Psoas muscle (tissue), 8 donors: ENCODE results near the gene LNPEP. TPM values are rescaled to one million over a fixed set of nuclear protein-coding genes. Genes with fewer than 3 reads are reported as not detected.
A peak's percentile ranks its signal among the peaks of the same experiment; 100 is the strongest.

Experiments used
- ATAC-seq, 4 donors: fragments of 200-7000 bp; cut with Tn5 transposase; one replicate each; pipeline ENCODE4 v1.9.1; 2020; ENCODE audit warnings: moderate library complexity in 3 of 4, mild to moderate bottlenecking in 2 of 4
- DNase-seq, 2 donors: peaks; one replicate each; pipeline ENCODE4 v3.0.0-alpha.2; 2020
- H3K27ac ChIP-seq: fragments of 200-600 bp; one replicate; pipeline ENCODE4 v1.8.0; 2022
- H3K27me3 ChIP-seq, 3 donors: fragments of 200-600 bp in 1 of 3; one replicate each; pipeline versions ENCODE4 v1.6.1 to v1.8.0; 2013 to 2022; ENCODE audit warnings: low read length in 2 of 3, mild to moderate bottlenecking in 2 of 3, moderate library complexity in 1 of 3; ENCODE audit not compliant: insufficient read depth in 3 of 3
- H3K36me3 ChIP-seq, 2 donors: fragments of 200-600 bp in 1 of 2; one replicate each; pipeline versions ENCODE4 v1.6.1 to v1.8.0; 2013 to 2022; ENCODE audit warnings: low read depth in 1 of 2, mild to moderate bottlenecking in 1 of 2, moderate library complexity in 1 of 2; ENCODE audit not compliant: insufficient read depth in 1 of 2
- H3K4me1 ChIP-seq: fragments of 200-600 bp; one replicate; pipeline ENCODE4 v1.8.0; 2022
- H3K4me3 ChIP-seq: fragments of 200-600 bp; one replicate; pipeline ENCODE4 v1.8.0; 2022; ENCODE audit warnings: mild to moderate bottlenecking
- H3K9me3 ChIP-seq: fragments of 200-600 bp; one replicate; pipeline ENCODE4 v1.8.0; 2022
- CTCF ChIP-seq: fragments of 200-600 bp; IDR thresholded peaks from one replicate; pipeline ENCODE4 v1.8.0; 2022; ENCODE audit warnings: antibody characterized with exemption
- WGBS, 3 donors: extraction: QIAGEN DNeasy Blood & Tissue Kit; methylation state at CpG; one replicate each; pipeline versions ENCODE4 v1.1.6 to v1.1.7; 2013; 5-methylcytosine and 5-hydroxymethylcytosine counted together
- intact Hi-C, 2 donors: fragments of 100-400 bp; cut with DNase I; formaldehyde crosslinking; loops; one replicate each; pipeline versions ENCODE4 v1.11.0 to v1.14.2; 2022
- polyA plus RNA-seq, 3 donors: library from polyadenylated mRNA; stranded (reverse); fragments of 200-250 nt; gene quantifications; one replicate each; pipeline ENCODE4 v1.2.3, GENCODE V29; 2013
- total RNA-seq, 4 donors: library from RNA; stranded (reverse); fragmentation: NEBNext Ultra II Directional in 2 of 4; extraction: Animal tissue kit (Norgen Biotek cat#: 25700) in 2 of 4; gene quantifications; one replicate each; pipeline versions ENCODE4 v1.2.1 to v1.2.4, GENCODE V29; 2021 to 2023
- donor health status: healthy with polysubstance abuse.
- donor health status: DM: no; HTN: no; CAD: no; lungs with moderate emphysema.
- donor health status: Bipolar disorder and iron deficiency.
- donor health status: healthy.
- donor health status: DM: yes; HTN: yes; CAD: no.
- donor health status: DM: no; HTN: no; CAD: no.
- donor health status: DM: no; HTN: no; CAD: no.
- donor health status: DM: yes; HTN: yes; CAD: no.

LNPEP gene
- total and polyA plus RNA-seq, 7 donors = 4.1 to 62.8 (median 30.4) TPM

GRCh38 chr5:96911139-96911538 lies 24.7 kb upstream of the LNPEP start:
- Histone ChIP-seq H3K27me3 (no peaks in the 10 kb centered on the region), H3K4me3 (no peak overlapping the region), H3K27ac (peak overlapping the region; percentile 82), H3K9me3 (no peaks in the 10 kb centered on the region), H3K4me1 (peaks cover 19% of the 10 kb centered on the region), H3K36me3 (no peaks in the 10 kb centered on the region)
- ATAC-seq (no peak), DNase-seq (no peak)
- intact Hi-C loops = no loop called here
- no peak for TF ChIP-seq CTCF
- 97 to 98% (median 97%) methylated on average over 2 of the region's 2 CpGs for WGBS, 3 donors

- Histone ChIP-seq H3K9me3 (no peaks in the 10 kb centered on the region), H3K27ac (no peak overlapping the region), H3K4me1 (peaks cover 19% of the 10 kb centered on the region), H3K27me3 (no peaks in the 10 kb centered on the region), H3K36me3 (no peaks in the 10 kb centered on the region), H3K4me3 (no peak overlapping the region)
- DNase-seq (no peak), ATAC-seq (no peak)
- intact Hi-C loops = no loop called here
- TF ChIP-seq CTCF = no peak
- 53 to 94% (median 58%) methylated on average over 2 of the region's 2 CpGs for WGBS, 3 donors
Observed at GRCh38 chr5:96913233-96913632, 22.6 kb upstream of the LNPEP start.

- H3K4me3 ChIP-seq = no peak overlapping the region
- DNase-seq (no peak), ATAC-seq (no peak)
- intact Hi-C loops = loop anchor here in 1 of 2 donors (5.0 kb wide), 1 partner anchor 32 kb away; no protein-coding TSS in a partner anchor
- TF ChIP-seq CTCF = no peak
- WGBS, 3 donors = 93 to 97% (median 93%) methylated on average over 4 of the region's 4 CpGs
- no peaks in the 10 kb centered on the region for H3K36me3 ChIP-seq
- H3K27me3 ChIP-seq = no peaks in the 10 kb centered on the region
- no peak overlapping the region for H3K27ac ChIP-seq
- peaks cover 31% of the 10 kb centered on the region for H3K4me1 ChIP-seq
- H3K9me3 ChIP-seq = no peaks in the 10 kb centered on the region
Observed at GRCh38 chr5:96919754-96920197, 16.1 kb upstream of the LNPEP start.

- Histone ChIP-seq H3K27me3 (no peaks in the 10 kb centered on the region), H3K36me3 (no peaks in the 10 kb centered on the region), H3K9me3 (no peaks in the 10 kb centered on the region), H3K27ac (peak overlapping the region; percentile 89), H3K4me1 (peaks cover 31% of the 10 kb centered on the region), H3K4me3 (peak overlapping the region; percentile 43)
- WGBS, 3 donors = 42 to 59% (median 49%) methylated on average over 3 of the region's 3 CpGs
- no peak for TF ChIP-seq CTCF
- DNase-seq (no peak), ATAC-seq (peak in 3 of 4 donors; percentile 48 to 59 (median 56))
- intact Hi-C loops = loop anchor here in 1 of 2 donors (5.0 kb wide), 1 partner anchor 34 kb away; no protein-coding TSS in a partner anchor
Observed at GRCh38 chr5:96920744-96921355, 15.0 kb upstream of the LNPEP start.
